ENCODE data around the gene COP1. TPM values are rescaled to one million over a fixed set of nuclear protein-coding genes. Genes with fewer than 3 reads are reported as not detected.

COP1 gene
- total and polyA plus RNA-seq, 2 of the 4 experiments (the other 2 are of a cell fraction): 17.8 to 35.0 TPM

GRCh38 chr1:176252191-176252590 is 45.1 kb upstream of the COP1 start:
- H3K9ac ChIP-seq (ENCODE audit: low read depth, low read length): no peak overlapping the region
- H2AK5ac ChIP-seq (ENCODE audit: low read depth, low read length): no peak overlapping the region
- no peak overlapping the region for H4K91ac ChIP-seq (ENCODE audit: insufficient read depth, low read depth, low read length)
- BruUV-seq (replicated peaks): no TSS peak
- DNase-seq (no peak), ATAC-seq (ENCODE audit: low read depth) (no peak)
- H3K9me3 ChIP-seq (ENCODE audit: control insufficient read depth, insufficient read depth, low read length): no peaks in the 10 kb centered on the region
- H2AK9ac ChIP-seq (replicated peaks; ENCODE audit: low read depth, low read length, poor library complexity): no peak overlapping the region
- no peak overlapping the region for H3K18ac ChIP-seq (ENCODE audit: low read depth, low read length)
- no peak overlapping the region for H2BK15ac ChIP-seq (ENCODE audit: low read depth, low read length)
- no peaks in the 10 kb centered on the region for H3K36me3 ChIP-seq (ENCODE audit: control insufficient read depth, insufficient read depth, low read length)
- H2AFZ ChIP-seq (replicated peaks; ENCODE audit: low read length, poor library complexity): no peak overlapping the region
- in situ Hi-C loops (cut with MboI; ENCODE audit: low sequenced_read_pairs): no loop called here
- no CpG with 5 or more reads among the region's 4 CpGs for WGBS, 2 experiments (ENCODE audit: extremely low coverage in 2 of 2, insufficient read length in 1 of 2)
- H3K14ac ChIP-seq (replicated peaks; ENCODE audit: low read depth, low read length): no peak overlapping the region
- H3K4me2 ChIP-seq (ENCODE audit: low read depth, low read length): no peak overlapping the region
- H2BK20ac ChIP-seq (ENCODE audit: low read depth, low read length): no peak overlapping the region
- H4K20me1 ChIP-seq (ENCODE audit: insufficient read depth, low read length): no peaks in the 10 kb centered on the region
- ChIA-PET POLR2A (ENCODE audit: unreplicated experiment) (no interaction called here), CTCF (no interaction called here)
- no peak overlapping the region for H3K4me3 ChIP-seq (ENCODE audit: insufficient read depth, low read depth, low read length)
- intact Hi-C loops (cut with micrococcal nuclease): no loop called here
- H4K8ac ChIP-seq (ENCODE audit: low read depth in 2 of 2, low read length in 2 of 2): no peak overlapping the region
- H3K4ac ChIP-seq (ENCODE audit: low read depth, low read length): no peak overlapping the region
- no peak for TF ChIP-seq CEBPB (IDR thresholded peaks at IDR 0.05; ENCODE audit: low read depth, low read length)
- TF ChIP-seq RFX5 (IDR thresholded peaks at IDR 0.05; ENCODE audit: low read depth, low read length): no peak
- TF ChIP-seq RAD21 (IDR thresholded peaks at IDR 0.05; ENCODE audit: low read length): no peak
- TF ChIP-seq USF2 (IDR thresholded peaks at IDR 0.05; ENCODE audit: low read depth, low read length): no peak
- no peak for TF ChIP-seq NFE2L2 (IDR thresholded peaks at IDR 0.05; ENCODE audit: low read depth, low read length)
- no peak for TF ChIP-seq CTCF (conservative IDR thresholded peaks at IDR 0.05; ENCODE audit: low read depth, low read length)
- no peak for TF ChIP-seq BHLHE40 (IDR thresholded peaks at IDR 0.05; ENCODE audit: low read depth, low read length)
- TF ChIP-seq RCOR1 (IDR thresholded peaks at IDR 0.05; ENCODE audit: insufficient replicate concordance, low read length): no peak
- TF ChIP-seq FOS (IDR thresholded peaks at IDR 0.05; ENCODE audit: low read depth, low read length): no peak
- no peak for TF ChIP-seq MAZ (IDR thresholded peaks at IDR 0.05; ENCODE audit: borderline replicate concordance, low read depth, low read length)
- TF ChIP-seq SMC3 (IDR thresholded peaks at IDR 0.05; ENCODE audit: low read depth, low read length): no peak
- TF ChIP-seq CHD1 (IDR thresholded peaks at IDR 0.05; ENCODE audit: low read depth, low read length): no peak
- TF ChIP-seq ELK1 (IDR thresholded peaks at IDR 0.05; ENCODE audit: borderline replicate concordance, low read depth, low read length): no peak
- TF ChIP-seq POLR2A (IDR thresholded peaks at IDR 0.05; ENCODE audit: low read depth, low read length): no peak
- TF ChIP-seq MAFK (IDR thresholded peaks at IDR 0.05; ENCODE audit: low read depth, low read length): no peak
- no peak for TF ChIP-seq MXI1 (IDR thresholded peaks at IDR 0.05; ENCODE audit: borderline replicate concordance, low read depth, low read length)
- no peak overlapping the region for H2BK120ac ChIP-seq (ENCODE audit: low read depth, low read length)
- H2BK5ac ChIP-seq (ENCODE audit: low read depth, low read length, poor library complexity, severe bottlenecking): no peak overlapping the region
- no peak overlapping the region for H4K5ac ChIP-seq (ENCODE audit: low read depth, low read length)
- dilution Hi-C loops (cut with HindIII; ENCODE audit: low sequenced_read_pairs, unreplicated experiment): no loop called here
- H3K27me3 ChIP-seq (ENCODE audit: control insufficient read depth, insufficient read depth, low read length): no peaks in the 10 kb centered on the region
- no peak overlapping the region for H3K56ac ChIP-seq (ENCODE audit: extremely low read depth, insufficient read depth, low read length)
- H3K27ac ChIP-seq (ENCODE audit: insufficient read depth, low read length): no peak overlapping the region
- H3K4me1 ChIP-seq (ENCODE audit: control insufficient read depth, insufficient read depth, low read length): no peaks in the 10 kb centered on the region
- no peaks in the 10 kb centered on the region for H3K9me1 ChIP-seq (ENCODE audit: insufficient read depth, low read length)
- H3K79me1 ChIP-seq (ENCODE audit: low read depth in 1 of 2, low read length in 2 of 2): no peaks in the 10 kb centered on the region
- no peak overlapping the region for H3K23ac ChIP-seq (ENCODE audit: low read depth, low read length)

Measured in IMR-90 (cell line).